Vagina (tissue), 2 donors: ENCODE data around the gene F2RL1.

Experiments used
- POLR2A ChIP-seq, 2 donors: fragments of 450-650 bp; IDR thresholded peaks; one replicate each; pipeline ENCODE4 v1.6.1; 2017; ENCODE audit warnings: antibody characterized with exemption in 2 of 2, mild to moderate bottlenecking in 2 of 2, moderate library complexity in 2 of 2
- POLR2AphosphoS5 ChIP-seq, 2 donors: sonication (generic); formaldehyde crosslinking; IDR thresholded peaks; one replicate each; pipeline ENCODE4 v1.9.0; 2017; ENCODE audit warnings: antibody characterized with exemption in 2 of 2, mild to moderate bottlenecking in 2 of 2, low read depth in 1 of 2; ENCODE audit not compliant: insufficient read depth in 1 of 2
- TF ChIP-seq, protein P1 (sequence below), 3 experiments: fragments of 450-650 bp in 2 of 3; fragments of 200-600 bp in 1 of 3; sonication (generic) in 1 of 3; IDR thresholded peaks; one replicate each; pipeline ENCODE4 v1.5.1; 2017 to 2019; ENCODE audit warnings: antibody characterized with exemption in 3 of 3, mild to moderate bottlenecking in 2 of 3, moderate library complexity in 2 of 3

DNA sequence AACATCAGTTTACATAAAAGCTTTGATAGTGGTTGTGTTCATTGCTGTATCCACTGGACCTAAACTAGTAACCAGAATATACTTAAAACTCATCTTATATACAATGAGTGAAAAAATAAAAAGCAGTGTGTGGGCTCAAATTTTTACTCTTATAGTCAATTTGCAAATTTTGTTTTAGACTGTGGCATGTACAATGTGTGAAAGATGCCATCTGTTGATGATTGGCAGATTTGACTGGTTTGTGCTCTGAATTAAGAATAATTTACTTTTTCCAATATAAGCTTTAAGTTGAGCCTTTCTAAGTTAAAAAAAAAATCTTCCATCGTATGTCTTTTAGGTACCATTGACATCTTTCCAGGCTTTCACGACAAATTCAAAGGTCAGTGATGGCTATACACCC lies 42.4 kb upstream of the F2RL1 start:
- TF ChIP-seq POLR2A (IDR thresholded peaks at IDR 0.05) (no peak), POLR2AphosphoS5 (IDR thresholded peaks at IDR 0.05; ENCODE audit: insufficient read depth in 1 of 2, low read depth in 1 of 2) (no peak)
- TF ChIP-seq, protein P1, sequence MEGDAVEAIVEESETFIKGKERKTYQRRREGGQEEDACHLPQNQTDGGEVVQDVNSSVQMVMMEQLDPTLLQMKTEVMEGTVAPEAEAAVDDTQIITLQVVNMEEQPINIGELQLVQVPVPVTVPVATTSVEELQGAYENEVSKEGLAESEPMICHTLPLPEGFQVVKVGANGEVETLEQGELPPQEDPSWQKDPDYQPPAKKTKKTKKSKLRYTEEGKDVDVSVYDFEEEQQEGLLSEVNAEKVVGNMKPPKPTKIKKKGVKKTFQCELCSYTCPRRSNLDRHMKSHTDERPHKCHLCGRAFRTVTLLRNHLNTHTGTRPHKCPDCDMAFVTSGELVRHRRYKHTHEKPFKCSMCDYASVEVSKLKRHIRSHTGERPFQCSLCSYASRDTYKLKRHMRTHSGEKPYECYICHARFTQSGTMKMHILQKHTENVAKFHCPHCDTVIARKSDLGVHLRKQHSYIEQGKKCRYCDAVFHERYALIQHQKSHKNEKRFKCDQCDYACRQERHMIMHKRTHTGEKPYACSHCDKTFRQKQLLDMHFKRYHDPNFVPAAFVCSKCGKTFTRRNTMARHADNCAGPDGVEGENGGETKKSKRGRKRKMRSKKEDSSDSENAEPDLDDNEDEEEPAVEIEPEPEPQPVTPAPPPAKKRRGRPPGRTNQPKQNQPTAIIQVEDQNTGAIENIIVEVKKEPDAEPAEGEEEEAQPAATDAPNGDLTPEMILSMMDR (IDR thresholded peaks at IDR 0.05): no peak
